Renal cortical epithelial cell (primary cell): ENCODE measurements around the gene EPHA10. TPM values are rescaled to one million over a fixed set of nuclear protein-coding genes. Genes with fewer than 3 reads are reported as not detected.

ENCODE experiments used
- DNase-seq: peaks from one replicate; pipeline ENCODE4 v3.0.0-alpha.2; 2011; ENCODE audit warnings: low read depth
- total RNA-seq: library from RNA; depleted of rRNA; stranded (reverse); fragments of >200 nt; gene quantifications from 2 replicates; pipeline ENCODE4 v1.2.3, GENCODE V29; 2014

Gene EPHA10
- total RNA-seq, 1 donor from 2014 or later = 0.05 TPM

GRCh38 chr1:37676281-37677142 is 88.4 kb downstream of the EPHA10 start:
- no peak for DNase-seq

DNA sequence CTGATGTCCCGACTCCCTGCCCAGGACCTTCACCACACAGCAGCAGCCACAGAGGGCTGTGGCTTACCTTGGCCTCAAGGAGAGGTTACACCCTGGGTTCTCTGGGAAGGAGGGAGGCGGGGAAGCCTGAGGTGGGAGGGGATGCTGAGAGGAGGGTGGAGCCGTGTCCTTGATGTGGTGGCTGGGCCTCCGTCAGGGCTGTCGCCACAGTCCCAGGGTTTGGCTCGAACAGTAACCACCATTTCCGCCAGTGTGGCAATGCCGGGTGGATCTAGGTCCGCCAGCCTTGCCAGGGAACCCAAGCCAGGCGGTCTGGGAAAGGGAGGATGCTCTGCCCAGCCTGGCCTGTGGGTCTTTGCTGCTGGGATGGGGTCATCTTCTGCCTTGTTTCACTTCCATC is 91.0 kb downstream of the EPHA10 start:
- DNase-seq = no peak

DNA sequence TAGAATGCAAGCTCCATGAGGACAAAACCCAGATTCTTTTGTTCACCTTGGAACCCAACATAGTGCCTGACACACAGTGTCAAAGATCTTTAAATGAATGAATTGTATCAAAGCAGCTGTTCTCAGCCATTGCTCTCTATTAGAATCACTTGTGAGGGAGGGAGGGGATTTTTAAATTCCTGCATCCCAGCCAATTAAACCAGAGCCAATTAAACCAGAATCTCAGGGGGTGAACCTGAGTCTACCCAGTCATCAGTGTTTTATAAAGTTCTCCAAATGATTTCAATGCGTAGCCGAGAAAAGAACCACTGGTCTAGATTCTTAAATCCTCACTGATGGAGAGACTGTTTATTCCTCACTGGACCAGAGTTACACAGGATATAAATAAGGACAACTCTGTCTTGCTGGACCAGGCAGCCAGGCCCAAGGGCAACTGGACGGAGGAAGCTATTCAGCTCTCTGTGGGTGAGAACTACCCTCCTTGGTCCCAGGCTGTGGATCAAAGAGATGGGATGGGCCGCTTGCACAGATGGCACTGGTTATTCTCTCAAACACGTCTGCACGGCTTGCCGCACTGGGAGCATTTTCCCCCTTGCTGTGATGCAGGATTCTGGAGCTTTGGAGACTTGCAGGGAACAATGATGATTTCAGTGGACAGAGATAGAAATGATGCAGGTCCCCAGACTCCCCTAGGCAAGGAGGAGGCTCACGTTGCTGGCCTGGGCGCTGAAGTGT is 92.6 kb downstream of the EPHA10 start:
- no peak for DNase-seq

- DNase-seq = no peak
Measured at GRCh38 chr1:37671261-37671660, 93.7 kb downstream of the EPHA10 start.

GRCh38 chr1:37670133-37670532 is 94.8 kb downstream of the EPHA10 start:
- DNase-seq = no peak

- DNase-seq = no peak
Measured at GRCh38 chr1:37667023-37667671, 97.8 kb downstream of the EPHA10 start.

- no peak for DNase-seq
Measured at GRCh38 chr1:37666241-37666867, 98.6 kb downstream of the EPHA10 start.

Other genes with a start within 250 kb of the EPHA10 start
- 14.1 and 19.4 TPM in 2 replicates for gene SNIP1, start 210.8 kb downstream of the EPHA10 start, total RNA-seq
- gene DNALI1, start 208.2 kb downstream of the EPHA10 start, total RNA-seq = 3.0 and 11.0 TPM in 2 replicates
- 49.6 and 72.1 TPM in 2 replicates for gene GNL2, start 169.2 kb downstream of the EPHA10 start, total RNA-seq
- not detected in 2 replicates for gene RSPO1, start 130.2 kb downstream of the EPHA10 start, total RNA-seq
- 1.3 and 6.8 TPM in 2 replicates for gene CDCA8, start 72.6 kb downstream of the EPHA10 start, total RNA-seq
- gene MANEAL, start 28.7 kb upstream of the EPHA10 start, total RNA-seq = 2.1 and 4.3 TPM in 2 replicates
- 29.6 and 51.9 TPM in 2 replicates for gene C1orf122, start 42.7 kb upstream of the EPHA10 start, total RNA-seq
- gene YRDC, start 43.1 kb upstream of the EPHA10 start, total RNA-seq = 12.2 and 31.3 TPM in 2 replicates
- gene MTF1, start 94.5 kb upstream of the EPHA10 start, total RNA-seq = 2.6 and 9.1 TPM in 2 replicates
- 20.0 and 28.9 TPM in 2 replicates for gene INPP5B, start 181.9 kb upstream of the EPHA10 start, total RNA-seq
- 82.5 and 98.4 TPM in 2 replicates for gene SF3A3, start 224.9 kb upstream of the EPHA10 start, total RNA-seq
- 3.0 and 22.3 TPM in 2 replicates for gene FHL3, start 240.4 kb upstream of the EPHA10 start, total RNA-seq
- 34.8 and 46.7 TPM in 2 replicates for gene UTP11, start 247.6 kb upstream of the EPHA10 start, total RNA-seq